Mesothelial cell of epicardium (in vitro differentiated cells): ENCODE results near the gene KLHL17. TPM values are rescaled to one million over a fixed set of nuclear protein-coding genes. Genes with fewer than 3 reads are reported as not detected.

Experiments used
- DNase-seq, 2 experiments: peaks; one replicate each; pipeline ENCODE4 v3.0.0; 2021; ENCODE audit warnings: low spot score in 2 of 2; ENCODE audit not compliant: unreplicated experiment in 2 of 2
- H3K27ac Mint-ChIP-seq: 2 replicates; pipeline ENCODE4 v1.8.0; 2021; ENCODE audit warnings: mixed read lengths
- H3K27me3 Mint-ChIP-seq: 2 replicates; pipeline ENCODE4 v1.8.0; 2021; ENCODE audit warnings: low read depth, mixed read lengths
- H3K36me3 Mint-ChIP-seq: 2 replicates; pipeline ENCODE4 v1.8.0; 2021; ENCODE audit warnings: mixed read lengths
- H3K4me1 Mint-ChIP-seq: 2 replicates; pipeline ENCODE4 v1.8.0; 2021; ENCODE audit warnings: mixed read lengths
- H3K4me3 Mint-ChIP-seq: 2 replicates; pipeline ENCODE4 v1.8.0; 2021; ENCODE audit warnings: mild to moderate bottlenecking, moderate library complexity, mixed read lengths
- H3K9me3 Mint-ChIP-seq: 2 replicates; pipeline ENCODE4 v1.8.0; 2021; ENCODE audit warnings: mixed read lengths
- CTCF ChIP-seq: fragments of 200-600 bp; sonication (generic); IDR thresholded peaks from one replicate; pipeline ENCODE4 v1.5.0; 2021; ENCODE audit warnings: antibody characterized with exemption; ENCODE audit not compliant: unreplicated experiment
- total RNA-seq: library from RNA; stranded (reverse); gene quantifications from 3 replicates; pipeline ENCODE4 v1.2.1, GENCODE V29; 2021

Gene KLHL17
- total RNA-seq, 1 donor from 2014 or later = 47.0 TPM

GRCh38 chr1:970242-970972 is 10.0 kb downstream of the KLHL17 start:
- Mint-ChIP-seq H3K4me1 (peaks cover 5% of the 10 kb centered on the region), H3K36me3 (peaks cover 2% of the 10 kb centered on the region), H3K4me3 (peak overlapping the region; percentile 46), H3K27ac (no peak overlapping the region), H3K9me3 (no peaks in the 10 kb centered on the region), H3K27me3 (peaks cover 17% of the 10 kb centered on the region)
- no peak for DNase-seq
- TF ChIP-seq CTCF = no peak

GRCh38 chr1:970973-971730 is 10.8 kb downstream of the KLHL17 start:
- H3K27ac Mint-ChIP-seq = no peak overlapping the region
- peaks cover 17% of the 10 kb centered on the region for H3K27me3 Mint-ChIP-seq
- DNase-seq = no peak
- H3K36me3 Mint-ChIP-seq = peaks cover 2% of the 10 kb centered on the region
- H3K4me3 Mint-ChIP-seq = peak overlapping the region; percentile 62
- H3K9me3 Mint-ChIP-seq = no peaks in the 10 kb centered on the region
- TF ChIP-seq CTCF = no peak
- peaks cover 11% of the 10 kb centered on the region for H3K4me1 Mint-ChIP-seq

GRCh38 chr1:971751-972506 is 11.5 kb downstream of the KLHL17 start:
- H3K4me1 Mint-ChIP-seq = peaks cover 11% of the 10 kb centered on the region
- TF ChIP-seq CTCF = no peak
- H3K36me3 Mint-ChIP-seq = peaks cover 2% of the 10 kb centered on the region
- DNase-seq = no peak
- no peak overlapping the region for H3K27ac Mint-ChIP-seq
- H3K9me3 Mint-ChIP-seq = no peaks in the 10 kb centered on the region
- H3K4me3 Mint-ChIP-seq = peak overlapping the region; percentile 62
- H3K27me3 Mint-ChIP-seq = peaks cover 17% of the 10 kb centered on the region

- no peak overlapping the region for H3K4me3 Mint-ChIP-seq
- H3K27me3 Mint-ChIP-seq = peaks cover 17% of the 10 kb centered on the region
- H3K27ac Mint-ChIP-seq = no peak overlapping the region
- no peak for TF ChIP-seq CTCF
- H3K36me3 Mint-ChIP-seq = peaks cover 2% of the 10 kb centered on the region
- no peak for DNase-seq
- H3K4me1 Mint-ChIP-seq = peaks cover 11% of the 10 kb centered on the region
- no peaks in the 10 kb centered on the region for H3K9me3 Mint-ChIP-seq
Measured at GRCh38 chr1:972726-973458, 12.5 kb downstream of the KLHL17 start.
